CD4-positive, alpha-beta memory T cell (primary cell): ENCODE results near the gene LSS. TPM values are rescaled to one million over a fixed set of nuclear protein-coding genes. Genes with fewer than 3 reads are reported as not detected.
"Not testable (repeated sequence)": the region's sequence is repeated elsewhere in the genome, so short reads cannot be mapped to it uniquely, and the experiment has no call there.

ENCODE experiments used
- CTCF ChIA-PET: fragments of 350-600 bp; sonication (Branson Sonifier 250); formaldehyde crosslinking; loops from one replicate; lab custom pipeline; 2021; ENCODE audit warnings: inconsistent platforms; ENCODE audit not compliant: partially characterized antibody; lab: Charles Lee
- POLR2A ChIA-PET: fragments of 350-600 bp; sonication (Branson Sonifier 250); formaldehyde crosslinking; loops from one replicate; lab custom pipeline; 2021; ENCODE audit not compliant: partially characterized antibody; lab: Charles Lee
- DNase-seq, 5 donors: peaks; one replicate each; pipeline versions ENCODE4 v3.0.0 to v3.0.0-alpha.2; 2020 to 2022; ENCODE audit warnings: mixed read lengths in 1 of 5
- H3K27ac ChIP-seq: one replicate; pipeline ENCODE4 v1.7.0; 2013; ENCODE audit warnings: low read depth, low read length
- H3K27me3 ChIP-seq: 2 replicates; pipeline ENCODE4 v1.7.0; 2013; ENCODE audit warnings: mild to moderate bottlenecking, low read length, moderate library complexity; ENCODE audit not compliant: insufficient read depth
- H3K36me3 ChIP-seq: 2 replicates; pipeline ENCODE4 v1.7.0; 2013; ENCODE audit warnings: mild to moderate bottlenecking, low read length, moderate library complexity; ENCODE audit not compliant: insufficient read depth
- H3K4me1 ChIP-seq: 2 replicates; pipeline ENCODE4 v1.7.0; 2013; ENCODE audit warnings: mild to moderate bottlenecking, low read length, moderate library complexity; ENCODE audit not compliant: insufficient read depth
- H3K4me3 ChIP-seq, 2 donors: one replicate each; pipeline ENCODE4 v1.7.0; 2013; ENCODE audit warnings: low read length in 2 of 2, mild to moderate bottlenecking in 1 of 2
- H3K9me3 ChIP-seq, 2 donors: one replicate each; pipeline ENCODE4 v1.7.0; 2013; ENCODE audit warnings: low read length in 2 of 2, control low read depth in 1 of 2; ENCODE audit not compliant: control insufficient read depth in 1 of 2
- H3K27ac Mint-ChIP-seq, 7 donors: one replicate each; pipeline ENCODE4 v1.8.0; 2020 to 2021; ENCODE audit warnings: mixed read lengths in 7 of 7, mild to moderate bottlenecking in 6 of 7, inconsistent platforms in 3 of 7, moderate library complexity in 3 of 7
- H3K27me3 Mint-ChIP-seq, 2 donors: one replicate each; pipeline ENCODE4 v1.8.0; 2020 to 2021; ENCODE audit warnings: mixed read lengths in 2 of 2
- H3K36me3 Mint-ChIP-seq, 2 donors: one replicate each; pipeline ENCODE4 v1.8.0; 2020 to 2021; ENCODE audit warnings: mixed read lengths in 2 of 2, inconsistent platforms in 1 of 2, mild to moderate bottlenecking in 1 of 2
- H3K4me1 Mint-ChIP-seq, 4 donors: one replicate each; pipeline ENCODE4 v1.8.0; 2020 to 2021; ENCODE audit warnings: mixed read lengths in 4 of 4, mild to moderate bottlenecking in 1 of 4
- H3K4me3 Mint-ChIP-seq, 8 donors: one replicate each; pipeline ENCODE4 v1.8.0; 2020 to 2021; ENCODE audit warnings: mixed read lengths in 8 of 8, mild to moderate bottlenecking in 7 of 8, moderate library complexity in 6 of 8, inconsistent platforms in 3 of 8
- H3K9me3 Mint-ChIP-seq, 8 donors: one replicate each; pipeline ENCODE4 v1.8.0; 2020 to 2021; ENCODE audit warnings: mixed read lengths in 8 of 8, mild to moderate bottlenecking in 5 of 8, inconsistent platforms in 3 of 8, moderate library complexity in 1 of 8
- intact Hi-C: fragments of 100-400 bp; cut with micrococcal nuclease; formaldehyde crosslinking; loops from one replicate; pipeline ENCODE4 v1.15.1; 2023
- polyA plus RNA-seq, 2 donors: library from polyadenylated mRNA; unstranded; fragments of 300-500 nt; fragmentation: Illumina TruSeq; gene quantifications; one replicate each; pipeline ENCODE4 v1.2.3, GENCODE V29; 2021
- total RNA-seq, 2 experiments: library from RNA; stranded (reverse); gene quantifications; one replicate each; pipeline ENCODE4 v1.2.3, GENCODE V29; 2021

LSS gene
- total and polyA plus RNA-seq, 4 experiments from 2014 or later: 15.3 to 54.5 (median 35.1) TPM

- Histone ChIP-seq H3K4me3 (no peak overlapping the region), H3K4me1 (no peaks in the 10 kb centered on the region), H3K36me3 (peaks cover 40% of the 10 kb centered on the region), H3K27me3 (no peaks in the 10 kb centered on the region), H3K9me3 (no peaks in the 10 kb centered on the region), H3K27ac (no peak overlapping the region)
- ChIA-PET POLR2A (no interaction called here), CTCF (no interaction called here)
- intact Hi-C loops: no loop called here
- peaks cover 19 to 60% of the 10 kb centered on the region in 2 donors for H3K36me3 Mint-ChIP-seq
- no peaks in the 10 kb centered on the region for H3K4me1 Mint-ChIP-seq
- H3K27ac Mint-ChIP-seq: peak overlapping the region in 2 of 7 donors; percentile 6 to 72
- no peak overlapping the region for H3K4me3 Mint-ChIP-seq
- H3K27me3 Mint-ChIP-seq: no peaks in the 10 kb centered on the region
- H3K9me3 Mint-ChIP-seq: no peaks in the 10 kb centered on the region
- no peak for DNase-seq
These were observed 23.4 kb downstream of the LSS start for GRCh38 chr21:46205166-46205565.

DNA sequence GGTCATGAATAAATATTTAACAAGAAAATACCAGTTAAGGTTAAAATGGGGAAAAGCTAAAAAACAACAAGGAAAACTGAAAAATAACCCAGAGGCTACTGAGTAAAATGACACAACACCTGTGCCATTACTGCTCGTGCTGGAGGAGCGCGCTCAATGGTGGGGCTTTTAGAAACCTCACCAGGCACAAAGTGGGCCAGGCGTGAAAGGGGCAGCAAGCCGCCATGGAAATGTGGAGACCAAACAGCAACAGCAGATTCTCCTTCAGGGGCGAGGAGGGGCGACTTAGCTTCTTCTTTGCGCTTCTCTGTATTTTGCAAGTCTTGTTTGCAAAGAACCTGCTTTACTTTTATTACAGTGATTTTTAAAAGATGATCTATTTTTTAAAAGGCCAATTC lies 25.4 kb downstream of the LSS start:
- H3K4me3 Mint-ChIP-seq: no peak overlapping the region
- intact Hi-C loops: no loop called here
- peaks cover 0 to 3% (median 0%) of the 10 kb centered on the region in 8 donors for H3K9me3 Mint-ChIP-seq
- no peak overlapping the region for H3K4me3 ChIP-seq
- no peak for DNase-seq
- H3K4me1 ChIP-seq: no peaks in the 10 kb centered on the region
- ChIA-PET CTCF (no interaction called here), POLR2A (no interaction called here)
- H3K27ac ChIP-seq: no peak overlapping the region
- no peaks in the 10 kb centered on the region for H3K27me3 ChIP-seq
- H3K9me3 ChIP-seq: no peaks in the 10 kb centered on the region
- peaks cover 38 to 65% of the 10 kb centered on the region in 2 donors for H3K36me3 Mint-ChIP-seq
- peaks cover 47% of the 10 kb centered on the region for H3K36me3 ChIP-seq
- H3K27ac Mint-ChIP-seq: peak overlapping the region in 4 of 7 donors; percentile 20 to 74 (median 43)
- H3K27me3 Mint-ChIP-seq: no peaks in the 10 kb centered on the region
- no peaks in the 10 kb centered on the region for H3K4me1 Mint-ChIP-seq

GRCh38 chr21:46202592-46203202 lies 25.9 kb downstream of the LSS start:
- intact Hi-C loops: no loop called here
- ChIA-PET POLR2A (no interaction called here), CTCF (no interaction called here)
- Mint-ChIP-seq H3K27me3 (no peaks in the 10 kb centered on the region), H3K4me3 (no peak overlapping the region), H3K9me3 (peaks cover 0 to 3% (median 0%) of the 10 kb centered on the region in 8 donors), H3K27ac (peak overlapping the region in 5 of 7 donors; percentile 20 to 74 (median 27)), H3K4me1 (no peaks in the 10 kb centered on the region), H3K36me3 (peaks cover 43 to 64% of the 10 kb centered on the region in 2 donors)
- H3K36me3 ChIP-seq: peaks cover 47% of the 10 kb centered on the region
- no peaks in the 10 kb centered on the region for H3K9me3 ChIP-seq
- no peak overlapping the region for H3K27ac ChIP-seq
- no peaks in the 10 kb centered on the region for H3K27me3 ChIP-seq
- H3K4me3 ChIP-seq: no peak overlapping the region
- peak in 1 of 5 donors; percentile 11 for DNase-seq
- H3K4me1 ChIP-seq: no peaks in the 10 kb centered on the region

GRCh38 chr21:46200877-46201803 lies 27.4 kb downstream of the LSS start:
- intact Hi-C loops, POLR2A ChIA-PET: not testable (repeated sequence)
- peaks cover 55 to 69% of the 10 kb centered on the region in 2 donors for H3K36me3 Mint-ChIP-seq

DNA sequence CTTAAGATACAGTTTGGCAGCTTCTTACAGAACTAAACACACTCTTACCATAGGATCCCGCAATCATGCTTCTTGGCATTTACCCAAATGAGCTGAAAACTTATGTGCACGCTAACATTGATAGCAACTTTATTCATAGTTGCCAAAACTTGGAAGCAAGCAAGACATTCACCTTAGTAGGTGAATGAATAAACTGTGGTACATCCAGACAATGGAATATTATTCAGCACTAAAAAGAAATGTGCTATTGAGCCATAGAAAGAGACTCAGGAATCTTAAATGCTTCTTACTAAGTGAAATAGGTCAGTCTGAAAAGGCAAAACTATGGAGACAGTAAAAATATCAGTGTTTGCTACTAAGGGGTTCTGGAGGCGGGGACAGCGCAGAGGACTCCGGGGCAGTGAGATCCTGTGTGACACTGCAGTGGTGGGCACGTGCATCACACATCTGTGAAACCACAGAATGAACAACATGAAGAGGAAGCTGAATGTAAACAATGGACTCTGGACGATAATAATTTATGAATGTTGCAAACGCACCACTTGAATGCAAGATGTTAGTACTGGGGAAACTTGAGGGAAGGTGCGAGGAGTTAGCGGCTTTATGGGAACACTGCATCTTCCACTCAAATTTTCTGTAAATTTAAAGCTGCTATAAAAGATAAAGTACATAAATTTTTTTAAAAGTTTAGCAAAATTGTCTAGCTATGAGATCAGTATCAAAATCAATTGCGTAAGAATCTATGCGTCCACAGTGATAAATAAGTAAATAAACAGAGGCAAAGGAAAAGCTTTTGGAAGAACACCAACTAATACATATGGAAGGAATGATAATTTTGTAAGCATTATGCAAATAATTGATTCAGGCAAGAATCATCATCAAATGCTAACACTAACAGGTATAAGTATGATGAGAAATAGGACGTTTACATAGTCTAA lies 28.9 kb downstream of the LSS start:
- H3K4me1 ChIP-seq: no peaks in the 10 kb centered on the region
- Mint-ChIP-seq H3K4me3 (no peak overlapping the region), H3K27me3 (no peaks in the 10 kb centered on the region), H3K9me3 (peaks cover 0 to 5% (median 0%) of the 10 kb centered on the region in 8 donors), H3K36me3 (peaks cover 50 to 60% of the 10 kb centered on the region in 2 donors), H3K4me1 (no peaks in the 10 kb centered on the region), H3K27ac (peak overlapping the region in 1 of 7 donors; percentile 71)
- peaks cover 33% of the 10 kb centered on the region for H3K36me3 ChIP-seq
- no peaks in the 10 kb centered on the region for H3K9me3 ChIP-seq
- H3K4me3 ChIP-seq: no peak overlapping the region
- no peak overlapping the region for H3K27ac ChIP-seq
- ChIA-PET CTCF (no interaction called here), POLR2A (no interaction called here)
- no peaks in the 10 kb centered on the region for H3K27me3 ChIP-seq
- DNase-seq: no peak
- intact Hi-C loops: no loop called here

More at GRCh38 chr21:46200877-46201803, 27.4 kb downstream of the LSS start:
- H3K4me1 ChIP-seq, H3K27me3 Mint-ChIP-seq, H3K27me3 ChIP-seq, DNase-seq, H3K9me3 Mint-ChIP-seq, H3K4me1 Mint-ChIP-seq, H3K4me3 Mint-ChIP-seq, H3K27ac ChIP-seq, H3K9me3 ChIP-seq, H3K4me3 ChIP-seq: not testable (repeated sequence)
- peak overlapping the region in 2 of 7 donors; percentile 4 to 59 for H3K27ac Mint-ChIP-seq
- CTCF ChIA-PET: interaction anchor here (0.6 kb wide), 1 partner anchor 10 kb away, joined by 3 read pairs; no protein-coding TSS in a partner anchor
- H3K36me3 ChIP-seq: peaks cover 35% of the 10 kb centered on the region

DNA sequence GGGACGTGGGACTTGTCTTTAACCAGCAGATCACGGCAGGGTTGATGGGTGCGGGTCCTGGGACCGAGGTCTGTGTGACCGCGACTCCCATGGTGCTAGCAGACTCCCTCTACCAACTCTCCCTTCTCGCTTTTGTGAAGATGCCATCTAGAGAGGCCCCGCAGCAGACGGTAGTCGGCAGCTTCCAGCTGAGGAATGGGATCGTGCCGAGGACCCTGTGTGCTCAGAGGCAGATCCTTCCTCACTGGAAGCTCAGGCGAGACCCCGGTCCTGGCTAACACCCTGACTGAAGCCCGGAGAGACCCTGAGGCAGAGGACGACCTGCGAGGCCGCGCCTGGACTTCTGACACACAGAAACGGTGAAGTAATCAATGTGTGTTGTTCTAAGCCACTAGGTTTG lies 31.8 kb downstream of the LSS start:
- Mint-ChIP-seq H3K4me1 (no peaks in the 10 kb centered on the region), H3K9me3 (peaks cover 0 to 5% (median 0%) of the 10 kb centered on the region in 8 donors), H3K4me3 (no peak overlapping the region), H3K27ac (no peak overlapping the region), H3K27me3 (no peaks in the 10 kb centered on the region), H3K36me3 (peaks cover 56 to 57% of the 10 kb centered on the region in 2 donors)
- Histone ChIP-seq H3K27me3 (no peaks in the 10 kb centered on the region), H3K4me3 (no peak overlapping the region), H3K4me1 (no peaks in the 10 kb centered on the region), H3K36me3 (peaks cover 32% of the 10 kb centered on the region), H3K27ac (no peak overlapping the region), H3K9me3 (no peaks in the 10 kb centered on the region)
- intact Hi-C loops: no loop called here
- ChIA-PET POLR2A (no interaction called here), CTCF (no interaction called here)
- no peak for DNase-seq
